A673 (cell line): ENCODE results near the gene GLRA2. TPM values are rescaled to one million over a fixed set of nuclear protein-coding genes. Genes with fewer than 3 reads are reported as not detected.

Source experiments
- BruUV-seq: library from RNA; stranded (reverse); fragments of 400-500 nt; replicated peaks from 2 replicates; lab custom pipeline; 2021; lab: Mats Ljungman, UMichigan
- CTCF ChIA-PET: fragments of 300-600 bp; sonication (Branson Sonifier 250); formaldehyde crosslinking; loops from one replicate; lab custom pipeline; 2022; ENCODE audit warnings: antibody characterized with exemption; lab: Charles Lee
- POLR2A ChIA-PET: fragments of 300-600 bp; sonication (Branson Sonifier 250); formaldehyde crosslinking; loops from one replicate; lab custom pipeline; 2022; ENCODE audit warnings: antibody characterized with exemption; ENCODE audit not compliant: low non-redundant PET; lab: Charles Lee
- DNase-seq: peaks from one replicate; pipeline ENCODE4 v3.0.0-alpha.2; 2015; ENCODE audit warnings: low spot score
- H3K27ac ChIP-seq: fragments of 200-600 bp; sonication (generic); 2 replicates; pipeline ENCODE4 v1.5.1; 2016; ENCODE audit warnings: mixed run types, low read depth, mild to moderate bottlenecking, mixed read lengths, antibody characterized with exemption, low read length; ENCODE audit not compliant: poor library complexity, severe bottlenecking
- H3K27me3 ChIP-seq: fragments of 200-600 bp; sonication (generic); replicated peaks from 2 replicates; pipeline ENCODE4 v1.6.1; 2017; ENCODE audit warnings: mixed run types, low read depth, mild to moderate bottlenecking, mixed read lengths, antibody characterized with exemption, low read length; ENCODE audit not compliant: insufficient read depth, poor library complexity
- H3K36me3 ChIP-seq: fragments of 200-600 bp; sonication (generic); 2 replicates; pipeline ENCODE4 v1.6.1; 2016; ENCODE audit warnings: mixed run types, mild to moderate bottlenecking, mixed read lengths, antibody characterized with exemption, low read length; ENCODE audit not compliant: insufficient read depth, poor library complexity, severe bottlenecking
- H3K4me1 ChIP-seq: fragments of 200-600 bp; sonication (generic); 2 replicates; pipeline ENCODE4 v1.6.1; 2017; ENCODE audit warnings: mixed run types, mild to moderate bottlenecking, mixed read lengths, antibody characterized with exemption, low read length; ENCODE audit not compliant: insufficient read depth, poor library complexity, severe bottlenecking
- H3K4me3 ChIP-seq: fragments of 200-600 bp; sonication (generic); 2 replicates; pipeline ENCODE4 v1.5.1; 2016; ENCODE audit warnings: low read depth, mixed run types, mild to moderate bottlenecking, mixed read lengths, low read length; ENCODE audit not compliant: poor library complexity, severe bottlenecking
- H3K9me3 ChIP-seq: fragments of 200-600 bp; sonication (generic); 2 replicates; pipeline ENCODE4 v1.6.1; 2016; ENCODE audit warnings: mixed run types, low read depth, mild to moderate bottlenecking, mixed read lengths, antibody characterized with exemption, low read length; ENCODE audit not compliant: poor library complexity, severe bottlenecking
- CTCF ChIP-seq: fragments of 300-800, 200-600 bp; sonication (generic); conservative IDR thresholded peaks from 2 replicates; pipeline ENCODE4 v1.5.1; 2017; ENCODE audit warnings: low read depth, mild to moderate bottlenecking, antibody characterized with exemption, low read length, moderate library complexity, mixed read lengths
- EZH2 ChIP-seq: fragments of 200-600 bp; sonication (generic); IDR thresholded peaks from 2 replicates; pipeline ENCODE4 v1.6.1; 2017; ENCODE audit warnings: borderline replicate concordance, low read depth, mild to moderate bottlenecking, mixed read lengths, antibody characterized with exemption, low read length; ENCODE audit not compliant: poor library complexity, severe bottlenecking
- intact Hi-C: fragments of 100-400 bp; cut with micrococcal nuclease; formaldehyde crosslinking; loops from one replicate; pipeline ENCODE4 v1.10.0; 2022; ENCODE audit not compliant: unreplicated experiment
- total RNA-seq: library from RNA; stranded (reverse); gene quantifications from 2 replicates; pipeline ENCODE4 v1.2.3, GENCODE V29; 2021

Gene GLRA2
- total RNA-seq, 1 experiment from 2014 or later: not detected

DNA sequence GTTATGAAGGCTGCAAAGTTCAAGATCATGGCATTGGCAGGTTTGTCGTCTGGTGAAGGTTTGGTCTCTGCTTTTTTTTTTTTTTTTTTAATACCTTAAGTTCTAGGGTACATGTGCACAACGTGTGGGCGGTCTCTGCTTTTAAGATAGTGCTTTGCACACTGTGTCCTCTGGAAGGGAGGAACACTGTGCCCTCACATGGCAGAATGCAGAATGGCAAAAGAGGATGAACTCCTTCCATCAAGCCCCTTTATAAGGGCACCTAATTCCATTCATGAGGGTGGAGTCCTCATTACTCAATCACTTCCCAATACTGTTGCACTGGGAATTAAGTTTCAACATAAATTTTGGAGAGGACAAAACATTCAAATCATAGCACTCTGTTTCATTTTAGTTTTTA, 101.4 kb downstream of the GLRA2 start:
- Histone ChIP-seq H3K4me3 (no peak overlapping the region), H3K4me1 (no peaks in the 10 kb centered on the region), H3K9me3 (no peaks in the 10 kb centered on the region), H3K36me3 (no peaks in the 10 kb centered on the region), H3K27me3 (no peaks in the 10 kb centered on the region), H3K27ac (no peak overlapping the region)
- ChIA-PET POLR2A (no interaction called here), CTCF (no interaction called here)
- BruUV-seq: no TSS peak
- peak; percentile 17 for DNase-seq
- intact Hi-C loops: no loop called here
- TF ChIP-seq CTCF (peak; percentile 37; the same call in 1 of the 2 replicates), EZH2 (no peak)

- H3K4me3 ChIP-seq: no peak overlapping the region
- H3K9me3 ChIP-seq: no peaks in the 10 kb centered on the region
- no peak overlapping the region for H3K27ac ChIP-seq
- TF ChIP-seq CTCF: no peak
- TF ChIP-seq EZH2: no peak
- H3K27me3 ChIP-seq: no peaks in the 10 kb centered on the region
- ChIA-PET POLR2A (no interaction called here), CTCF (no interaction called here)
- intact Hi-C loops: no loop called here
- no TSS peak for BruUV-seq
- no peaks in the 10 kb centered on the region for H3K36me3 ChIP-seq
- no peak for DNase-seq
- H3K4me1 ChIP-seq: no peaks in the 10 kb centered on the region
These were observed 112.6 kb downstream of the GLRA2 start for GRCh38 chrX:14641681-14642655.

- Histone ChIP-seq H3K27ac (no peak overlapping the region), H3K4me3 (no peak overlapping the region), H3K4me1 (no peaks in the 10 kb centered on the region), H3K27me3 (no peaks in the 10 kb centered on the region), H3K36me3 (no peaks in the 10 kb centered on the region), H3K9me3 (no peaks in the 10 kb centered on the region)
- TF ChIP-seq CTCF: no peak
- no peak for TF ChIP-seq EZH2
- DNase-seq: no peak
- intact Hi-C loops: no loop called here
- ChIA-PET CTCF (no interaction called here), POLR2A (no interaction called here)
- BruUV-seq: no TSS peak
These were observed 131.6 kb downstream of the GLRA2 start for GRCh38 chrX:14660970-14661369.
